HG03571 (cell line): ENCODE data around the gene KIF3A.

Source experiments
- ATAC-seq: cut with Tn5 transposase; IDR thresholded peaks from one replicate; pipeline ENCODE4 v1.9.1; 2021; ENCODE audit not compliant: unreplicated experiment

Gene KIF3A

GRCh38 chr5:132736853-132737833 is at the start of gene KIF3A:
KIF3A (minus strand) TSS chr5:132737546; CDS start chr5:132737419, 127 bp downstream.
- peak; percentile 93 for ATAC-seq

DNA sequence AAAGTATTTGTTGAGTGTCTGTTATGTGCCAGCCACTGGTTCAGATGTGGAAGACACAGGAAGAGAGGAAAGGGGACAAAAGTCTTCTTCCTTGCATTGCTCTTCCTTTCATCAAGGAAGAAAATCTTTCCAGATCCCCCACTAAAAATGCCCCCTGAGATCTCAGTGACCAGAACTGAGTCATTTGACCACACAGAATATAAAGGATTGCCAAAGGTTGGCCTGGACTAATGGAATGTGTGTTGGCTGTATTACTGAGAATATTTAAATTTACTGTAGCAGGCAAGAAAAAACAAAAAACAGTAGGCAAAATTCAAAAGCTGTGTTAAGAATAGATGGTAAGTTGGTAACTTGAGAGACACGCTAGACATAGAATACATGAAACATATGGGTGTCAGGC is 49.7 kb upstream of the KIF3A start:
- ATAC-seq = no peak

DNA sequence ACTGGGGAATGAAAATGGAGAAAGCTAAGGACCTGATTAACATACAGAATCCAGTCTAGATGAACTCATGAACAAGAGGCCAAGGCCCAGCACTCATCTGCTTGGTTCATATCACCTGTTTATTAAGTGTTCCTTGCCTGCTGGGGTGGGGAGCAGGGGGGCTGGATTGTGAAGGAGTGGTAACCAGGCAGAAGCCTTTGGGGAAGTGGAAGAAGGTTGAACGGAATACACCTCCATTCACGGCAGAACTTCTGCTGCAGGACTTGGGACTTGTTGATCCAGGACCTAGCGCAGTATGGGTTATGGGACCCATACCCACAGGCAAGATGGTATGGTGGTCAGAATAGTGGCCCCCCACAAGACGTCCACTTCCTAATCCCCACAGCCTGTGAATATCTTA is 48.5 kb upstream of the KIF3A start:
- no peak for ATAC-seq

DNA sequence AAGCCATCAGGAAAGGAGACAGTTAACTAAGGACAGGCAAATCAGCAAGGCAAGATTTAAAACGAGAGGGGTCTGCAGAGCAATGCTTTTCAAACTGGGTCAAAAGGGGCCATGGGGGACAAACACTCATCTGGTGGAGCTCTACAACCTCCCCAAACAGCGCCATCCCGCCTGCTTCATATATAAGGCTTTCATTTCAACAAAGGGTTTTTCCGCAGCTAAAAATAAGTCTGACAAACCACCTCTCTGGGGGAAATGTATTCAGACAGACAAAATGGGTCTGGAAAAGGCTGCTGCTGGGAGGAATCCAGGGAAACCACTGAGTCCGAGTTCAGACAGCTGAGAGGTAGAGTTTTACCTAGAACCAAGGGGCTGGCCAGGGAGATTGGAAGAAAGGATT is 48.0 kb upstream of the KIF3A start:
- ATAC-seq = no peak

GRCh38 chr5:132782101-132782500 is 44.8 kb upstream of the KIF3A start:
- no peak for ATAC-seq

DNA sequence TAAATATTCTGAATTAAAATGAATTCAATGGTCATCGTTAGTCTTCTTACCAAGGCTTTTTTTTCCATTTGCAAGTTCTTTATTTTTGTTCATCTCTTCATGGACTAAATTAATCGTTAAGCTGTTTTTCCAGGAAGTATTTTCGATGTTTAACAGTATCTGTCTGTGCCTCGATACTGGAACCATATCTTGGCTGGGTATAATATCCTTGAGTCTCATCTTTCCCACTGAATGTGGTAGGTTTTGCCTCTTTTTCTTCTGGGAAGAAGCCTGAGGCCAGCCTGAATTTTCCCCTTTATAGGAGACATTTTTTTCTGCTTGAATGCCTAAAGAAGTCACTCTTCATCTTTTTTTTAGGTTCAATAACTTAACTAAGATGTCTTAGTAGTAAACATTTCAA is 43.7 kb upstream of the KIF3A start:
- ATAC-seq = no peak

DNA sequence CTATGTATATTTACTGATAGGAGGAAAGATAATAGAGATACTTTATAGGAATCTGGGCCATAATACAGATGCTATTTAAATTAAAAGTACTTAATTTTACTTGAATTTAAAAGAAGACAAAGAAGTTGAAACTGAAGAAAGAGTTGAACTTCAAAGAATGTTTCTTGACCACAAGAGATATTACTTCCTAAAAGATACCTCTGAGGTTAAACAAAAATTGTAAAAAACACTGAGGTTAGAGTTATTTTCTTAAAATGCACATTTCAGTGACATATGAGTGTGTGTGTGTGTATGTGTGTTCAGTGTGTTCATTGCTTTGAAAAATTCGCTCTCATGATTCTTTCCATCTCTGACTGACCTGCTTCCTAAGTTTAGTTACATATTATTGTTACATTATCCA is 43.2 kb upstream of the KIF3A start:
- ATAC-seq = no peak

- no peak for ATAC-seq
Observed at GRCh38 chr5:132779961-132780360, 42.6 kb upstream of the KIF3A start.

DNA sequence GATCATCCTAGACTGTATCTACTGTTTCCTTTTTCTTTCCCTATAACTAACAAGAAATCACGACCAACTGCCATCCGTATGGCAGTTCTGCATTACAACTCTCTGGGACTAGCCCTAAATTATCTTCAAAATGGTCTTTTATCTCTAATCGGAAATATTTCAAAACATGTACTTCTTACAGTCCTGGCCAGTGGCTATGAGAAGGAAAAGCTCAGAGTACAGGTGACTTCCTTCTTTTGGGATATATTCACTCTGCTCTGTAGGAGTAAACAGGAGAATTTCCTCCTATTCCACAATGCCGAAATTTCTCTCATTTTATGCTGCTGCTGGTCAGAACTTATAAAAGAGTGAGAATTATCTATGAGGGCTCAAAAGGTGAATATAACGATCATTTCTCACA is 41.5 kb upstream of the KIF3A start:
- ATAC-seq = no peak

DNA sequence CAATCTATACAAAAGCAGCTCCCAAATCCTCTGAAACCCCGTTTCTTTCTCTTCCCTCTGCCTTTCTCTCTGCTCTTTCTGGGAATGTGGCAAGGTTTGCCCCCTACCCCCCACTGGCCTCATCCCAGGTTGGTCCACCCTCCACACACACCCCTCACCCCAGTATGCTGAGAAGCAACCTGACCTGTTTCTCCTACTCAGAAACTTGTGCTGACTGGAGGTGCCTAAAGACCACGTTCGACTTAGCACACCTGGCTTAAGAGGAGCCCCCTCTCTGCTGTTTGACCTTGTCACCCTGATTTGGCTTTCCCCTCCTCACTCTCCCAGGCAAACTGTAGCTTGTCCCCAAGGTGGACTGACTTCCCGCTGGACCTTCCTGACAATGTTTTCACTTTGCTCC is 40.8 kb upstream of the KIF3A start:
- no peak for ATAC-seq

- peak; percentile 57 for ATAC-seq
Observed at GRCh38 chr5:132777209-132778069, 40.1 kb upstream of the KIF3A start, which contains the start of gene SEPTIN8. SEPTIN8 (minus strand) TSS chr5:132777239; CDS start chr5:132777137, 102 bp downstream.

DNA sequence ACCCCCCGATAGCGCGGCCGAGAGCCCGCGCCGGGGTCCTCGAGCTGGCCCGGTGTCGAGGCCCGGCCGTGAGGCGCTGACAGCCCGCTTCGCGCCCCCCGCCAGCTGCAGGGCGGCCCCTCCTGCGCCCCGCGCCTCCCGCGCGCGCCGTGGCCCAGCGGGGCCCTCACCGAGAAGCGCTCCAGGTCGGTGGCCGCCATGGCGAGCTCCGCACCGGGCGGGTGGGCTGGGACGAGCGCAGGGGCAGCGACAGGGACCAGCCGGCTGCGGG is 39.5 kb upstream of the KIF3A start:
- peak; percentile 26 for ATAC-seq

- peak; percentile 12 for ATAC-seq
Observed at GRCh38 chr5:132776131-132776937, 39.0 kb upstream of the KIF3A start.

GRCh38 chr5:132775476-132775961 is 38.2 kb upstream of the KIF3A start:
- ATAC-seq = no peak

GRCh38 chr5:132774896-132775295 is 37.5 kb upstream of the KIF3A start:
- ATAC-seq = no peak

GRCh38 chr5:132774406-132774805 is 37.1 kb upstream of the KIF3A start:
- ATAC-seq = no peak

- no peak for ATAC-seq
Observed at GRCh38 chr5:132773601-132774355, 36.4 kb upstream of the KIF3A start.

DNA sequence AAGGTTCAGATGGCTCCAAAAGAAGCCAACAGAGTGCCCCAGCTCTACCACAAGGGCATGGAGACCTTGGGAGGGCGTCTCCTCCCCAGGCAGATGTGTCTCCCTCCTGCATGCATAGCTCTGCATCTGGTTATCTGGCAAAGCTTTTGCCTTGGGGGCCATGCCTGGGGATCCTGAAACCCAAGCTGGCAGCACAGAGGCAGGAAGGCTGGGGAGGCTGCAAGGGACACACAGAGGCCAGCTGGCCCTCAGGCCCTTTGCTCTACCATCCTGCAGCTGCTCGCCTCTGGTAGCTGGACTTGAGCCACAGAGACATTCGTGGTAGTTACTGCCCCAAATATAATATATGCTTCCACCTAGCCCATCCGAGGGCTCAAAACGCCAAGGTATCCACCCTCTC is 35.8 kb upstream of the KIF3A start:
- ATAC-seq = no peak

DNA sequence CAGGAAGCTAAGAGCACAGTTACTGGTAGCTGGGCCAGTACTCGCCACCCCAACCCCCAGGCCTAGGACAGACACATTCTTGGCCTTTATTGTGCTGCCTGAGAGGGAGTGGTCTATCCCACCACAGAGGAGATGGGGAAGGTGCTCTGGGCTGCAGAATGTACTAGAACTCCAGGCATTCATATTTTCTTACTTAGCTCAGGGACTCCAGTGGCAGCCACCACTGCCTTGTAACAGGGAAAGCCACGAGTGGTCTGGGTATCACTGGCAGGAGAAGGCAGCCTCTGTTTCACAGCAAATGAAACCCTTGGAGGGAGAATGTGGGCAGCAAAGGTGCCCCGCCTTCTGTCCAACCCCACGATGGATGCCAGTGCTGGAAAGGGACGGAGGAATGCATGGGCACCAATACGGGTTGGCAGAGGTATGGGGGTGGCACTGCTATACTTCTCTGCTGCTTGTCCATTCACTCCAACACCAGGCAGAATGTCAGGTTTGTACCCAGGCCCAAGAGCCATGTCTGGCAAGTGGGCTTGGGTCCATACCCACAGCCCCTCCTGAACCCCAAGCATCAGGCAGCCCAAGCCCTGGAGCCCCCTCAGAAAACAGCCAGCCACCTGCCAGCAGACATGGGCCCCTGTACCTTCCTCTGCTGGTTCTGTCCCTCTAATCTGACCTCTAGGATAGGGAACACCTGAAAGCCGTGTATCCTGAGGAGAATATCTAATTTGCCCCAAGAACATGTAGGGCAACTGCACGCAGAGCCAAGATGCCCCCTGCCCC is 35.1 kb upstream of the KIF3A start:
- ATAC-seq = no peak
